ENCODE results near the gene CELF4.

The CELF4 gene

DNA sequence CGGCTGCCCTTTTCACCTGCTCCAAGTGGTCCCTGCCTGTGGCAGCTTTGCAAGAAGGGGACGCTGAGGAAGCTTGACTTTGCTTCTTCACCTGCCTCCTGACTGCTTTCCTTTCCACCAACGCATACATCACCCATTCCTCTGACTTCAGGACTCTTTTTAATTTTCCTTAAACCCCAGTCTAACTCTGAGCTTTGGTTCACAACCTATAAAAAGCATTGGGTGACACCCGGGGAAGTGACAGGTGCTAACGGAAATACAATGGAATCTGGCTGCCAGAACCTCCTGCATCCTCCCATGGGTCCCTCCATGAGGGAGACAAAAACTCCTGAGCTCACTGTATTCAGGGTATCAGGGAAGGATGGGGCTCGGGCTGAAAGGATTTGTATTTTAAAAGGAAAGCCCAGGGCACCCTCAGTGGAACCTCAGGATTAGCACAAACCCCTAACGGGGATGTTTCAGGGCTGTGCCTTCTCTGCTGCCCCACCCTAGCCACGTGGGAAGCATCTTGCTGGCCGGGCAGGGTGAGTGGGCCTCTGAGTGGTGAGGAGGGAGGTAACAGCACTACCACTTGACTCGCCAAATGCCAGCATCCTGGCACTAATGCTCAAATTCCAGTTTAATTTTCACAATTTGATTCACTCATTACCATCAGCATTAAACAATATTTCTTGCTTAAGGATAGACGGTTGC lies 284.8 kb downstream of the CELF4 start:
- Histone ChIP-seq H3K27me3 (no peaks in the 10 kb centered on the region), H3K36me3 (no peaks in the 10 kb centered on the region), H3K4me1 (no peaks in the 10 kb centered on the region), H3K9me3 (no peaks in the 10 kb centered on the region), H3K4me3 (ENCODE audit: low read depth, low read length) (no peak overlapping the region)
- TF ChIP-seq, protein P1, sequence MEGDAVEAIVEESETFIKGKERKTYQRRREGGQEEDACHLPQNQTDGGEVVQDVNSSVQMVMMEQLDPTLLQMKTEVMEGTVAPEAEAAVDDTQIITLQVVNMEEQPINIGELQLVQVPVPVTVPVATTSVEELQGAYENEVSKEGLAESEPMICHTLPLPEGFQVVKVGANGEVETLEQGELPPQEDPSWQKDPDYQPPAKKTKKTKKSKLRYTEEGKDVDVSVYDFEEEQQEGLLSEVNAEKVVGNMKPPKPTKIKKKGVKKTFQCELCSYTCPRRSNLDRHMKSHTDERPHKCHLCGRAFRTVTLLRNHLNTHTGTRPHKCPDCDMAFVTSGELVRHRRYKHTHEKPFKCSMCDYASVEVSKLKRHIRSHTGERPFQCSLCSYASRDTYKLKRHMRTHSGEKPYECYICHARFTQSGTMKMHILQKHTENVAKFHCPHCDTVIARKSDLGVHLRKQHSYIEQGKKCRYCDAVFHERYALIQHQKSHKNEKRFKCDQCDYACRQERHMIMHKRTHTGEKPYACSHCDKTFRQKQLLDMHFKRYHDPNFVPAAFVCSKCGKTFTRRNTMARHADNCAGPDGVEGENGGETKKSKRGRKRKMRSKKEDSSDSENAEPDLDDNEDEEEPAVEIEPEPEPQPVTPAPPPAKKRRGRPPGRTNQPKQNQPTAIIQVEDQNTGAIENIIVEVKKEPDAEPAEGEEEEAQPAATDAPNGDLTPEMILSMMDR (IDR thresholded peaks at IDR 0.05; ENCODE audit: low read depth, low read length), result no peak
- no peak for DNase-seq

DNA sequence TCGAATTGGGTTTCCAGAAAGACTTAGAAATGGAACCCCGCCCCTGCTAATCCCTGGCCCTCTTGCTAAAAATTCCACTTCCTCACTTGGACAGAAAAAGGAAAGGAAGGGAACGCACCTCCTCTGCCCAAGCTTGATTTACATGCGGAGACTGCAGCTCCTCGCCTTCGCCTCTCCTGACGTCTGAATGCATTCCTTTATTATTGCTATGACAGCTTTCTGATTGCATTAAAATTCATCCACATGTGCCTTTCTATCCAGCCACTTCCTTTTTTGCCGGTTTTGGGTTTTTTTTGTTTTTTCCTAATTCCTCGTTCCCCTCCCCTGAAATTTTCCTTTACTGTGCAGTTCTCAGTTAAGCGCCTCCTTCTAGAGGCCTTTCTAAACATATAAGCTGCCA lies 287.8 kb downstream of the CELF4 start:
- Histone ChIP-seq H3K36me3 (no peaks in the 10 kb centered on the region), H3K4me3 (ENCODE audit: low read depth, low read length) (no peak overlapping the region), H3K9me3 (no peaks in the 10 kb centered on the region), H3K27me3 (no peaks in the 10 kb centered on the region), H3K4me1 (no peaks in the 10 kb centered on the region)
- no peak for DNase-seq
- TF ChIP-seq, protein P1 (IDR thresholded peaks at IDR 0.05; ENCODE audit: low read depth, low read length), result no peak

DNA sequence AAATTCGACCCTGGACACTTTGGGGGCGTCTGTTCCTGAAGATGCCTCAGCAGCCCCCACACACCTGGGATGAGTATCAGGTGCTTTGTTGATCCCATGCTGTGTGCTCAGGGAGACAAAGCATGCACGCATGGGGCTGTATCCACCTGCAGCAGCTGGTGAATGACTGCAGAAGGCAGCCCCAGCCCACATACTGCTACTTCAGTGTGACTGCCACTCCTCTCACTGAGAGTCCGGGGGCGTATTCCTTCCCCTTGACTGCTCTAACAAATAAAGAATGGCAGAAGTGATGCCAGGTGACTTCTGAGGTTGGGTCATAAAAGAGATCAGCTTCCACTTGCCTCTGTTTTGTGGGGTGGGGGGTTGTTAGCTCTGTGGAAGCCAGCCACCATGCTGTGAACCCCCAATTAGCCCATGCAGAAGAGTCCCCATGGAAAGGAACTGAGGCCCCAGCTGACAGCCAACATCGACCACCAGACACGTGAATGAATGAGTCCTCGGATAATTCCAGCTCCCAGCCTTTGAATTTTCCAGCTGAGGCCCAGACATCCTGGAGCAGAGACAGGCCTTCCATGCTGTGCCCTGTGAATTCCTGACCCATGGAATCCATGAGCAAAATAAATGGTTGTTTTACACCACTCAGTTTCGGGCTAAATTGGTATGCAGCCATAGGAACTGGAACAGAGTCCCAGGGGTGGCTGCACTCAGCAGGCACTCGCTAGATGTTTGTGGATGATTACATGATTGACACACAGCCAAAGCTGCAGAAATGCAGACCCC lies 289.3 kb downstream of the CELF4 start:
- Histone ChIP-seq H3K27me3 (no peaks in the 10 kb centered on the region), H3K36me3 (no peaks in the 10 kb centered on the region), H3K9me3 (no peaks in the 10 kb centered on the region), H3K4me3 (ENCODE audit: low read depth, low read length) (no peak overlapping the region), H3K4me1 (no peaks in the 10 kb centered on the region)
- no peak for DNase-seq
- TF ChIP-seq, protein P1 (IDR thresholded peaks at IDR 0.05; ENCODE audit: low read depth, low read length), result no peak

DNA sequence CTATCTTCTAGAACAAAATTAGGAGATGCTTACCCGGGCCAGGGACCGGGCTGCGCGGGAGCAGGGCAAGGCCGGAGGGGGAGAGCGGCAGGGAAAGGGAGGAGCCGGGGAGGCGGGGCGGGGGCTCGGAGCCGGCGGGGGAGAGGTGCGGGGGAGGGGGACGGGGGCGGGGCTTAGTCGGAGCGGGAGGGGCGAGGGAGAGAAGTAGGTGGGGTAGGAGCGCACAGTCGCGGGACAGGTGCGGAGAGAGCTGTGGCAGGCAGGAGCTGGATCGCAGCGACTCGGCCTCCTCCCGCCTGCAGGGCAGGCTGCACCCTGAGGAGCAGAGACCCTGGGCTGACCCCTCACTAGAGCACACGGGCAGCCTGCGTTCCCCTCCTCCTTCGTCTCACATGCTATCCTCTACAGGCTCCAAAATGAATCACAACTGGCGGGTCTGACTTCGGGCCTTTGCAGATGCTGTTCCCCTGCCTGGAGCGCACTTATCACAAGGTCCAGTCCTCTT lies 290.3 kb downstream of the CELF4 start:
- DNase-seq, result no peak
- TF ChIP-seq, protein P1 (IDR thresholded peaks at IDR 0.05; ENCODE audit: low read depth, low read length), result no peak
- no peaks in the 10 kb centered on the region for H3K36me3 ChIP-seq
- no peaks in the 10 kb centered on the region for H3K9me3 ChIP-seq
- no peaks in the 10 kb centered on the region for H3K27me3 ChIP-seq
- no peak overlapping the region for H3K4me3 ChIP-seq (ENCODE audit: low read depth, low read length)
- no peaks in the 10 kb centered on the region for H3K4me1 ChIP-seq

DNA sequence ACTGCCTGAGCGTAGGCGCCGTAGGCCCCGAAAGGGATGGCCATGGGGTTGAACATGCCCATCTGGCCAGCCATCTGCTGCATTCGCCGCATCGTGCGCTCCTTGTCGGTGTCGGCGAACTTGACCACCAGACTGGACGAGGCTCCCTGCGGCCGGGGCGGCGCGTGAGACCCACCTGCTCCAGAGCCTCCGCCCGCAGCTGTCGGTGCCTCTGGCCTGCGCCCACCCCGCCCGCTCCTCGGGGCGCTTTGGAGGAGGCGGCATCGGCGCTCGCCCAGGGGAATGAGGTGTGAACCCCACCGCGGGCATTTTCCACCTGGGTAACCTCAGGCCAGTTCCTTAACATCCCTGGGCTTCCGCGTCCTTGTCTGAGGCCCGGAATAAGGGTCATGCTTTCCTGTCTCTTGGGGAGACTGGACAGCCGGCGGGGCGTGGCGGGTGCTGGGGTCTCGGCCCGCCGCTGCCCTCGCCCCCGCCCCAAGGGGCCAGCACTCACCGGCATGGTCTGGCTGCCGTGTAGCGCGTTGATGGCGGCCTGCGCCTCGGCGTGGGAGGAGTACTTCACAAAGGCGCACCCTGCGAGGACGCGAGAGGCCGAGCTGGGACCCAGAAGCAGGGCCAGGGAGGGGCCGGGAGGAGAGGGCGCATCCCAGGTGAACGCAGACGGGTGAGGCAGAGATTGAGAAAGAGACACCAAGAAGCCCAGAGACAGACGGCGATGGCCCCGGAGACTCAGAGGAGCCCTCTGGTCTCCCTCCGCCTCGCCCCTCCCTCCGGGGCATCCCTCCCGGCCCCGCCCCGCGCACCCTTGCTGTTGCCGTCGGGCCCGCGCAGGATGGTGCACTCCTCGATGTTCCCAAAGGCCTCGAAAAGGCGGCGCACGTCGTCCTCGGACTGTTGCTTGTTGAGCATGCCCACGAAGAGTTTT lies 291.0 kb downstream of the CELF4 start:
- H3K4me3 ChIP-seq (ENCODE audit: low read depth, low read length), result no peak overlapping the region
- TF ChIP-seq, protein P1 (IDR thresholded peaks at IDR 0.05; ENCODE audit: low read depth, low read length), result no peak
- no peaks in the 10 kb centered on the region for H3K27me3 ChIP-seq

More for the DNA sequence above, 291.0 kb downstream of the CELF4 start:
- H3K4me1 ChIP-seq, result no peaks in the 10 kb centered on the region
- H3K36me3 ChIP-seq, result no peaks in the 10 kb centered on the region
- no peak for DNase-seq
- no peaks in the 10 kb centered on the region for H3K9me3 ChIP-seq
